ENCODE results near the gene TAP2.
"Not testable (repeated sequence)": the region's sequence is repeated elsewhere in the genome, so short reads cannot be mapped to it uniquely, and the experiment has no call there.

TAP2 gene

GRCh38 chr6:32832535-32832934 lies 6.0 kb downstream of the TAP2 start:
- DNase-seq, result no peak

GRCh38 chr6:32830936-32831335 lies 7.6 kb downstream of the TAP2 start:
- DNase-seq, result no peak

- no peak for DNase-seq
These were observed 8.5 kb downstream of the TAP2 start for GRCh38 chr6:32830017-32830416.

GRCh38 chr6:32829495-32829894 lies 9.0 kb downstream of the TAP2 start:
- no peak for DNase-seq

- DNase-seq, result no peak
These were observed 11.5 kb downstream of the TAP2 start for GRCh38 chr6:32827025-32827424.

- DNase-seq, result no peak
These were observed 12.6 kb downstream of the TAP2 start for GRCh38 chr6:32825966-32826365.

GRCh38 chr6:32819729-32820128 lies 18.8 kb downstream of the TAP2 start:
- DNase-seq, result no peak

- no peak for DNase-seq
These were observed 19.7 kb downstream of the TAP2 start for GRCh38 chr6:32818867-32819266.

- no peak for DNase-seq
These were observed 21.8 kb downstream of the TAP2 start, which contains the start of gene HLA-DOB for GRCh38 chr6:32816746-32817204. TSS of gene HLA-DOB (minus strand) at chr6:32817002. CDS start at chr6:32816951, 51 bp downstream.

- no peak for DNase-seq
These were observed 22.5 kb downstream of the TAP2 start for GRCh38 chr6:32815996-32816395.

- no peak for DNase-seq
These were observed 23.4 kb downstream of the TAP2 start for GRCh38 chr6:32815115-32815514.

GRCh38 chr6:32814145-32814544 lies 24.4 kb downstream of the TAP2 start:
- no peak for DNase-seq

GRCh38 chr6:32809171-32809570 lies 29.4 kb downstream of the TAP2 start:
- DNase-seq, result no peak

GRCh38 chr6:32807020-32807580 lies 31.4 kb downstream of the TAP2 start:
- DNase-seq, result no peak

GRCh38 chr6:32805404-32805803 lies 33.1 kb downstream of the TAP2 start:
- not testable (repeated sequence) for DNase-seq

- no peak for DNase-seq
These were observed 35.1 kb downstream of the TAP2 start for GRCh38 chr6:32803416-32803815.

- DNase-seq, result no peak
These were observed 38.8 kb downstream of the TAP2 start for GRCh38 chr6:32799740-32800139.

GRCh38 chr6:32799168-32799567 lies 39.4 kb downstream of the TAP2 start:
- no peak for DNase-seq

GRCh38 chr6:32796848-32797776 lies 41.4 kb downstream of the TAP2 start:
- peak; percentile 4 for DNase-seq

GRCh38 chr6:32794510-32794909 lies 44.0 kb downstream of the TAP2 start:
- peak; percentile 67 for DNase-seq

GRCh38 chr6:32792901-32793435 lies 45.6 kb downstream of the TAP2 start:
- DNase-seq, result no peak

- no peak for DNase-seq
These were observed 48.2 kb downstream of the TAP2 start for GRCh38 chr6:32790306-32790705.
